T47D (cell line): ENCODE data around the gene SEMA6A.
A peak's percentile ranks its signal among the peaks of the same experiment; 100 is the strongest.

Experiments
- DNase-seq, 2 experiments: peaks; one replicate each; pipeline versions ENCODE4 v3.0.0 to v3.0.0-alpha.2; 2011 to 2012; ENCODE audit warnings: low read depth in 1 of 2, low spot score in 1 of 2
- JUND ChIP-seq: IDR thresholded peaks from 2 replicates; pipeline ENCODE4 v1.6.1; 2012; ENCODE audit warnings: low read depth
- in situ Hi-C: cut with HindIII; loops from 2 replicates; pipeline ENCODE4 v1.10.0; 2016; ENCODE audit warnings: low sequenced_read_pairs, low pct_unique_long_range_greater_than_20kb

The SEMA6A gene

GRCh38 chr5:116465411-116465810, 109.2 kb downstream of the SEMA6A start:
- no peak for TF ChIP-seq JUND
- in situ Hi-C loops: no loop called here

GRCh38 chr5:116464144-116464708, 110.4 kb downstream of the SEMA6A start:
- DNase-seq: no peak
- no peak for TF ChIP-seq JUND
- in situ Hi-C loops: no loop called here

More at GRCh38 chr5:116465411-116465810, 109.2 kb downstream of the SEMA6A start:
- DNase-seq: no peak

GRCh38 chr5:116462500-116462899, 112.1 kb downstream of the SEMA6A start:
- no peak for DNase-seq
- in situ Hi-C loops: no loop called here
- no peak for TF ChIP-seq JUND

- TF ChIP-seq JUND: no peak
- in situ Hi-C loops: no loop called here
- peak in 1 of 2 experiments; percentile 19 for DNase-seq
These were observed 115.3 kb downstream of the SEMA6A start for GRCh38 chr5:116459301-116459700.

GRCh38 chr5:116457062-116457461, 117.6 kb downstream of the SEMA6A start:
- TF ChIP-seq JUND: no peak
- DNase-seq: no peak
- in situ Hi-C loops: no loop called here

- in situ Hi-C loops: no loop called here
- DNase-seq: no peak
- no peak for TF ChIP-seq JUND
These were observed 118.6 kb downstream of the SEMA6A start for GRCh38 chr5:116456036-116456435.

- in situ Hi-C loops: no loop called here
- DNase-seq: no peak
- no peak for TF ChIP-seq JUND
These were observed 119.6 kb downstream of the SEMA6A start for GRCh38 chr5:116455061-116455460.

GRCh38 chr5:116454417-116454927, 120.2 kb downstream of the SEMA6A start:
- DNase-seq: no peak
- in situ Hi-C loops: no loop called here
- no peak for TF ChIP-seq JUND

GRCh38 chr5:116453988-116454411, 120.6 kb downstream of the SEMA6A start:
- in situ Hi-C loops: no loop called here
- no peak for DNase-seq
- TF ChIP-seq JUND: no peak

GRCh38 chr5:116452774-116453368, 121.8 kb downstream of the SEMA6A start:
- peak in 1 of 2 experiments; percentile 33 for DNase-seq
- in situ Hi-C loops: no loop called here
- TF ChIP-seq JUND: no peak

- DNase-seq: no peak
- TF ChIP-seq JUND: no peak
- in situ Hi-C loops: no loop called here
These were observed 122.6 kb downstream of the SEMA6A start for GRCh38 chr5:116451905-116452450.

- in situ Hi-C loops: no loop called here
- no peak for DNase-seq
- TF ChIP-seq JUND: no peak
These were observed 123.6 kb downstream of the SEMA6A start for GRCh38 chr5:116451066-116451465.

GRCh38 chr5:116449458-116449857, 125.2 kb downstream of the SEMA6A start:
- no peak for DNase-seq
- in situ Hi-C loops: no loop called here
- no peak for TF ChIP-seq JUND
